GM19043 (cell line): Measurements from ENCODE around the gene C1orf56.
A peak's percentile ranks its signal among the peaks of the same experiment; 100 is the strongest.

Experiments used
- ATAC-seq: cut with Tn5 transposase; IDR thresholded peaks from one replicate; pipeline ENCODE4 v1.9.1; 2021; ENCODE audit warnings: low read depth; ENCODE audit not compliant: unreplicated experiment

The C1orf56 gene

DNA sequence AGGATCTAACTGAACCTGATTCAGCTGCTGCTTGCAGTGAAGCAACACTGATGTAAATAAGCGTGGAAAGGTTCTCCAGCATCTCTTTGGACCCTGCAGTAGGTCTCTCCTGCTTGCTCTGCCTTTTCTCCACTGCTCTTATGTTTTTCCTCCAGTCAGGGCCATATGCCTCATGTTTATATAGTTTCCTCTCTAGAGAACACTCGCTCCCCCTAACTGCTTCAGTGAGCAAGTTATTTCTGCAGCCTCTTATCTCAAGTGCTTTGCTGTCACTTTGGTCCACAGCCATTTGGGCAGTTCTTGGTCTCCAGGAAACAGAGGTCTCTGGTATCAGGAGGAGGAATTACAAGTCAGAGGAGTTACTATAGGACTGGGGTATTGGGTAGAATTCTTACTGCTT lies 34.0 kb upstream of the C1orf56 start:
- ATAC-seq, result no peak

DNA sequence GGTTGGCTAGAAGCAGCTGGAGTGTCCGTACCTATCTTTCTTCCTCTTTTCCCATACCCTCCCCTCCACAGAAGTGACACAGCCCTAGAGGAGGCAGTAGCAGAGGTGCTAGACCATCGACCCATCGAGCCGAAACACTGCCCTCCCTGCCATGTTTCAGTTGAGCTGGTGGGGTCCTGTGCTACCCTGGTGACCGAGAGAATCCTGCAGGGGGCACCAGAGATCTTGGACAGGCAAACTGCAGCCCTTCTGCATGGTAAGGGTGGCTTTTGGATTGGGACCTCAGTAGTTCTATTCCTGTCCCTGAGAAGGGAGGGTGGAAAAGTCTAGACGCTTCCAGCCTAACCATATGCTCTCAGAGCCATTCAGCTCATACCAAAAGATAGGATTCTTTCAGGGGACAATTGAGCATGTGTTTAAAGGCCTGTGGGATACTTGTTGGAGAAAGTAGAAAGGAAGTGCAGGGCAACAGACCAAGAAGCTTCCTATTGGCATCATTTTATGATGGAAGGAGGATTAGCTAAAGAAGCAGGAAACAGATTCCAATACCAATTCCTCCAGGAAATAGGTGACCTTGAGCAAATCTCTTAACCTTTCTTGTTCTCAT lies 22.9 kb upstream of the C1orf56 start:
- peak; percentile 47 for ATAC-seq

DNA sequence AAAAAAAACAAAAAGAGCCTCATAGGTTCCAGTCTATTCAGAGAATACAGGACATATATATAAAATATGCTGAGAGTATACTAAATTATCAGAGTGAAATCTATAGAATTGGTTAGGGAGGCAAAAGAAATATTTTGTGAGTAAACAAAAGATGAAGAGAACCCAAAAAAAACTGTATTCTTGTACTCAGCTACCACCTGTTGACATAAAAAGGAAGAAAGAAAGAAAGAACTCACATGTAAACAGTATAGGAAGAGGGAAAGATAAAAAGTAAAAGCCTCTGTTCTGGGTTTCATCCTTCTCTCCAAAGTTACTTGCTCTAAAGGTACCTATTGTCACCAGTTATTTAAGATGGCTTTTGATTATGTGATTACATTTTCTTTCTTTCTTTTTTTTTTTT lies 21.1 kb upstream of the C1orf56 start:
- ATAC-seq, result no peak

DNA sequence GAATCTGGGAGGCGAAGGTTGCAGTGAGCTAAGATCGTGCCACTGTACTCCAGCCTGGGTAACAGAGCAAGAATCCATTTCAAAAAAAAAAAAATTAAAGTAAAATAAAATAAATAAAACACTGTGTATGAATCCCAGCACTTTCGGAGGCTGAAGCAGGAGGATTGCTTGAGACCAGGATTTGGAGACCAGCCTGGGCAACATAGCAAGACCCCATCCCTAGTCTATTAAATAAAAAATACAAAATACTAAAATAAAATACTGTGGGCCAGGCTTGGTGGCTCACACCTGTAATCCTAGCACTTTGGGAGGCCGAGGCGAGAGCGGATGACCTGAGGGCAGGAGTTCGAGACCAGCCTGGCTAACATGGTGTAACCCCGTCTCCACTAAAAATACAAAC lies 15.4 kb upstream of the C1orf56 start:
- ATAC-seq, result no peak

DNA sequence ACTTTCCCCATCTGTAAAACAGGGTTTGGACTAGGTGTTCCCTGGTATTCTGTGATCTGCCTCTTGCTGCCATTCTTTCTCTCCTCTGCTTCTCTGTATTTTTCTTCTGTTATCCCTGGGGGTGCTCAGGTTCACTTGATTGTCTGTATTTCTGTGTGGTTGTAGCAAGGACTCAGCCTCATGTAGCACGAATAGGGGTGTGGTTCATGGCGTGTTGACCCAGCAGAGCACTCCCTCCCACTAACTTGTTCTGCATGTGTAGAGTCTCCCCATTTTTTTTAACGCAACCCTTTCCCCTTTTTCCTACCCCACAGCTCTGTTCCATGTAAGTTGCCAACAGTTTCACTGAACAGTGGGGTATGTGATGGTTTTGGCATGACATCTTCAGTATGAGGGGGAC lies 12.4 kb upstream of the C1orf56 start:
- ATAC-seq, result no peak

DNA sequence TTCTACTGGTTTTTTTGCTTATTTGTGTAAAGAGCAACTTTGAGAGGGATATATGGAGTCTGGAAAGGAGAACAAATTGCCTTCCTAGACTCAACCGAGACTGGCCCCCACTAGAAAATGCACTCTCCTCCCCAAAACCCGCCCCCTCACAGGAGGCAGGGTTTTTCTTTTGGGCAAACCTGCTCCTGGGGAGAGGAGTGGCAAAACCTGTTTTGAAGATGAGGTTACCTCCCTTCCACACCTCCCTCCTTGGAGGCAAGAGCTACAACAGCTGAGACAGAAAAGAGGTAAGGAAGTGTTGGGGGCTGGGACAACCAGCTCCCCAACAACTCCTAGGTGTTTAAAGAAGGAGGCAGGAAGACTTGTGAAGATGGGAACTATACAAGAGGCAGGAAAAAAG lies 11.2 kb upstream of the C1orf56 start, which contains the start of gene BNIPL:
BNIPL (plus strand) TSS at position 231 of the 400 bp plus-strand sequence; CDS start at position 371, 140 bp downstream.
- no peak for ATAC-seq

DNA sequence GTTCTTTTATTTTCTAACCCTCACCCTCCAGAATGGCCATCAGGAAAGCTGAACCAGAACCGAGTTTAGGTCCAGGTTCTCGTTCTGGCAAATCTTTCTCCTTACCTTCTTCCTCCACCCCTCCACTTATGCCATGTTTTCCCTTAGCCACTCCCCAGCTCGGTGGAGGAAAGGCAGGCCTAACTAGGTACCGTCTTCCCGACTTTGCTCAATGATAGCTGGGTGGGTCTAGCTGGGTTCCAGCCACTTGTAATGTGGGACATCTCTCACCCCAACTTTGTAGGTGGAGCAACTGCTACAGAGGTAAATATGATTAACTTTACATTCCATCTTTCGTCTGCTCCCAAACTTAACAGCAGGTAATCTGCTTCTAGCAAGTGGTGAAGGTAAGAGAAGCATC lies 10.5 kb upstream of the C1orf56 start:
- ATAC-seq, result no peak

DNA sequence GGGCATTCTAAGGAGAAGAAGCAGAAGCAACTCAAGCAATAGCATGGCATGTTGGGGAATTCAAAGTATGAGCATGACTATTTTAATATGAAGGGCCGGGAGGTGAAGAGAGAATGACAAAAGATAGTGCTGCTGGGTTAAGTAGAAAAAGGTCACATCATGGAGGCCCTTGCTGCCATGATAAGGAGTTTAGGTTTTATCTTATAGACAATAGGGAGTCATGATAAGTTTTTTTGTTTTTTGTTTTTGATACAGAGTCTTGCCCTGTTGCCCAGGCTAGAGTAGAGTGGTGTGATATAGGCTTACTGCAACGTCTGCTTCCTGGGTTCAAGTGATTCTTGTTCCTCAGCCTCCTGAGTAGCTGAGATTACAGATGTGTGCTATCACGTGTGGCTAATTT lies 8.0 kb upstream of the C1orf56 start:
- no peak for ATAC-seq

DNA sequence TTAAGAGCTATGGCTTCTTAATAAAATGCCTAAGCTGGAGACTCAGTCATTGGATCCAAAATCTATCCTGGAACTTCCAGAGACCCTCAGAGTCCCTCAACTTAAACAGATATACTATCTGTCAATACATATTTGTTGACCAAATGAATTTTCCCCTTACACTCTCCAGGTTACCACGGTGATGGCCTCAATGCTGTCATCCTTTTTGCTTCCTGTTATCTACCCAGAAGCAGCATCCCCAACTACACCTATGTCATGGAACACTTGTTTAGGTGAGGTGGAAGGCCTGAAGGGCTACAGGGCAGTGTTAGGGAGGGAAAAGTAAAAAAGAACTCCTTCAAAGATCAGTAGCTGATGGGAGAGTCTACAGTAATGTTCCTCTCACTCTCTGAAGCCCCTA lies 4.4 kb upstream of the C1orf56 start:
- no peak for ATAC-seq

DNA sequence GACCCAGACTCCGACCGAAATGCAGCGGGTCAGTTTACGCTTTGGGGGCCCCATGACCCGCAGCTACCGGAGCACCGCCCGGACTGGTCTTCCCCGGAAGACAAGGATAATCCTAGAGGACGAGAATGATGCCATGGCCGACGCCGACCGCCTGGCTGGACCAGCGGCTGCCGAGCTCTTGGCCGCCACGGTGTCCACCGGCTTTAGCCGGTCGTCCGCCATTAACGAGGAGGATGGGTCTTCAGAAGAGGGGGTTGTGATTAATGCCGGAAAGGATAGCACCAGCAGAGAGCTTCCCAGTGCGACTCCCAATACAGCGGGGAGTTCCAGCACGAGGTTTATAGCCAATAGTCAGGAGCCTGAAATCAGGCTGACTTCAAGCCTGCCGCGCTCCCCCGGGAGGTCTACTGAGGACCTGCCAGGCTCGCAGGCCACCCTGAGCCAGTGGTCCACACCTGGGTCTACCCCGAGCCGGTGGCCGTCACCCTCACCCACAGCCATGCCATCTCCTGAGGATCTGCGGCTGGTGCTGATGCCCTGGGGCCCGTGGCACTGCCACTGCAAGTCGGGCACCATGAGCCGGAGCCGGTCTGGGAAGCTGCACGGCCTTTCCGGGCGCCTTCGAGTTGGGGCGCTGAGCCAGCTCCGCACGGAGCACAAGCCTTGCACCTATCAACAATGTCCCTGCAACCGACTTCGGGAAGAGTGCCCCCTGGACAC lies 534 bp downstream of the C1orf56 start:
- ATAC-seq, result peak; percentile 57

DNA sequence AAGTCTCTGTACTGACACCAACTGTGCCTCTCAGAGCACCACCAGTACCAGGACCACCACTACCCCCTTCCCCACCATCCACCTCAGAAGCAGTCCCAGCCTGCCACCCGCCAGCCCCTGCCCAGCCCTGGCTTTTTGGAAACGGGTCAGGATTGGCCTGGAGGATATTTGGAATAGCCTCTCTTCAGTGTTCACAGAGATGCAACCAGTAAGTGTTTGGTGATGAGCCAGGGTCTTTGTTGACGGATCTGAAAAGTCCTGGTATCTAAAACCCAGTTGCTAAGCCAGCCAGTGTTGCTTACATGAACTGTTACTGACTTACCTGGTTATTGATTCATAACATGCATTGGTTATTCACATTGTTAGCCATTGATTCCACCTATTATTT lies 1.1 kb downstream of the C1orf56 start:
- no peak for ATAC-seq

DNA sequence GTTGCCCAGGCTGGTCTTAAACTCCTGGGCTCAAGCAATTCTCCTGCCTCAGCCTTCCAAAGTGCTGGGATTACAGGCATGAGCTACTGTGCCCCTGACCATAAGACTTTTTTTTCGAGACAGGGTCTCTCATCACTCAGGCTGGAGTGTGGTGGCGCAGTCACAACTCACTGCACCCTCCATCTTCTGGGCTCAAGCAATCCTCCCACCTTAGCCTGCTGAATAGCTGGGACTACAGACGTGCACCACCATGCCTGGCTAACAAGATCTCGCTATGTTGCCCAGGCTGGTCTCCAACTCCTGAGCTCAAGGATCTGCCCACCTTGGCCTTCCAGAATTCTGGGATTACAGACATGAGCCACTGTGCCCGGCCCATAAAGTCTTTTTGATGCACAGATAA lies 1.9 kb downstream of the C1orf56 start:
- no peak for ATAC-seq

DNA sequence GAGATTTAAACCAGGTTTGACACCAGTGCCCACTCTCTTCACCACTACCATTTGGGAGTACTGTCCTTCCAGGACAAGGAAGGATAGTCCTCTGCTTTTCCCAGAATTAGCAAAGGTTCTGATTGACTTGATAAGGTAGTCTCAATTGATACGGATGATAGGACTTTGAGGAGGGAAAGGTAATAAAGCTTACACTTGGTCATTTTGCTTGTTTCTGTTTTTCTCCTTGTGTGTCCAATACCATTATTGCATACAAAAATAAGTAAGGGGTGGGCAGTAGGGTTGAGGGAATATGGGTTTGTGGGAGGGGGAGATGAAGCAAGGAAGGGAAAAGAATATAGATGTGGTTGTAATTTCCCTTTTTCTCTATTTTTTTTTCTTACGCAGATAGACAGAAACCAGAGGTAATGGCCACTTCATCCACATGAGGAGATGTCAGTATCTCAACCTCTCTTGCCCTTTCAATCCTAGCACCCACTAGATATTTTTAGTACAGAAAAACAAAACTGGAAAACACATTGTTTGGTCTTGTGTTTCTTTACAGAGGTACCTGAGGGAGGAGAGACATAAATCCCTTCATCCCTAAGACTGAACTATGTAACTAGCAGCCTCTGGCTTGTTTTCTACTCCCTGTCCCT lies 2.6 kb downstream of the C1orf56 start:
- ATAC-seq, result no peak

DNA sequence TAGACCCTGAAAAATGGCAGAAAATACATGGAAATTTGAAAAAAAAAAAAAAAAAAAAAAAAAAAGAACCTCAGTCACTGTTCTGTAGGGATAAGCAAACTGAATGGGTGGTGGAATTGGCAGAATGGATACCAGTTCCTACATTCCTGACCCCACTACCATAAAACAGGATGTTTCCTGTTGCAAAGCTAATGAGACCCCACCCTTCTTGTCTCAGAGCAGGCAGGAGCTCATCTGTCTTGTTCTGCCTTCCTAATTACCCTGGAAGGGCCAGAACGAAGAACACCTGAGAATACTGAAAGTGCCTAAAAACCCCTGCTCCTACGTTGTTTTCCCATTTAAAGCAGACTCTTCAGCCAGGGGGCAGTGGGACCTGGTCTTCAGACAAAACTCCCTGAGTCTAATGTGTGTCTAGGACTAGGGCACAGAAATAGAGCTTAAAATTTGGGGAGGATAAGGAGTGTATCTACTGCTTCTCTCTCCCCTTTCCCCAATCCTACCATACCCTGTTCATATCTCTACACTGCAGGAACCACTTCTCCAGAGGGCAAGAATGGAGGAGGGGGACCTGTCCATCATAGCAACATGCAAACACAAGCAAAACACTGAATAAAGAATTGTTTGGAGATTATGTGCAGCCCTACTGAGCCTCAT lies 3.9 kb downstream of the C1orf56 start:
- no peak for ATAC-seq

DNA sequence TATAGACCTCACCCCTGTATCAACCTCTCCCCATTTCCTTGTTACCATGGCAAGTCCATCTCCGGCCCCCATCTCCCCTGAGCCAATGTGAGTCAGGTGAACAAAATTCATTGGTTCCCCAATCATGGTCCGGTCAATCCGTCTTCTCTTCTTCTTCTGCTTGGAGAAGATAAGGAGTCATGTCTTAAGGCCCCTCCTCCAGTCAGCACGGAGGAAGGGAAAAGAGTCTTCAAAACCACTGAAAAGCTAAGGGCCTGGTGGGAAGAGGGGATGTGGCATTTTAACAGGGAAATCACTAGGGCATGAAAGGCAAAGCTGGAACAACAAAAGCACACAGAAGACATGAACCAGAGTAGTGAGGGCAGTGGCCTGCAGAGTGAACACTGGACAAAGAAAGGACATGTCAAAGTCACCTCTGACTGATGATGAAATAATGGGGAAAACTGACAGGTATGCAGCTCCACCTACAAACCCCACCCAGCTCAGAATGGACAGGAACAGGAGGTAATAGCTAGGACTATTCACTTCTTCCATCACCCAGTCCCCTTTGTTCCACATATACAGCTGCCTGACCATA lies 7.5 kb downstream of the C1orf56 start:
- ATAC-seq, result no peak

DNA sequence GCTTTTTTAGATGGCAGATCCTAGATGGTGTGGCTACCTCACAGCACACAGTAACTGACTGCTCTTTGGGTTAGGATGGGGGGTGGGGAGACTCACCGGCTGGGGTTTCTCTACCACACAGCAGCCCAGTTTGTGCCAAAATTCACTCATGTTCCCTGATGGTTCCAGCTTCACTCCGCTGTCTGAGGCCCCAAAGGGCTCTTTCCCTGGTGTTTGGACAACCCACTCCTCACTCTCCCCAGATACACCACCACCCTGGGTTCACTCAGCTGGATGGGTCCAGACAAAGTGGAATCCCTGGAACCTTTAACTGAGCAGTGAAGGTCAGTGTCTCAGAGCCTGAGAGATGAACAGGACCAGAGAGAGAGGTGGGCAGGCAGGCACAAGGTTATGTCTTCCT lies 8.0 kb downstream of the C1orf56 start:
- ATAC-seq, result no peak

DNA sequence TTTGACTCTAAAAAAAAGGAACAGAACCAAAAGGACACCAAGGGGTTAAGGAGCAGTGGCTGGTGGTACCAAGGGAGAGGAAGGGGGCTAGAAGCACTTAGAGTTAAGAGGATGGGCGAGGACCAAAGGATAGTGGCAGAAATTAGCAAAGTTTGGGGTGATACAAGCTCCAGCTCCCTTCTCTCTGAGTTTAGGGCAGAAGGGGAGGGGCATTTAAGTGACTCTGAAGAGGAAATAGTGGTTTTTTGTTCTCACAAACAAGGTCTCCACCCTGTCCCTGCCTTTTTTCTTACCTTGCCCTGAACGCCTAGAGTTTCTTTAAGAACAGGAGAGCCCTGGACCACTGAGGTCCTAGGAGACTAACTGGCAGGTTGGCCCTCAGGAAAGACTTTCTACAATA lies 8.6 kb downstream of the C1orf56 start:
- ATAC-seq, result no peak

DNA sequence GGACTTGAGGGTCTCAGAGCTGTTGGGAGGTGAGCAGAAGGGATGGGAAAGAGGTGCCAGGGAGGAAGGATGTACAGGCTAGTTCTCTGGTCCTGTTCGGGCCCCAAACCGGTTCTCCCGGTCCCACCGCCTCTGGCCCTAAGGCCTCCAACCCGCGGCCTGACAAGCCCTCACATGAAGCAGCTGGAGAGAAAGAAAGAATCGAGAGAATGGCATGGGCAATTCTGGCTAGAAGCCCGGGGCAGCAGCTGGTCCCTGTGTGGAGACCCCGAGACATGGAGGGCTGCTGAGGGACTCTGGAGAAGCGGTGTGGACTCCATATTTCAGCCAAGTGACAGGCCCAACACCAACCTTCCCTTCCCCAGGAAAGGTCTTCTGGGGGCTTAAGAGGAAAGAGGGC lies 11.1 kb downstream of the C1orf56 start:
- no peak for ATAC-seq

DNA sequence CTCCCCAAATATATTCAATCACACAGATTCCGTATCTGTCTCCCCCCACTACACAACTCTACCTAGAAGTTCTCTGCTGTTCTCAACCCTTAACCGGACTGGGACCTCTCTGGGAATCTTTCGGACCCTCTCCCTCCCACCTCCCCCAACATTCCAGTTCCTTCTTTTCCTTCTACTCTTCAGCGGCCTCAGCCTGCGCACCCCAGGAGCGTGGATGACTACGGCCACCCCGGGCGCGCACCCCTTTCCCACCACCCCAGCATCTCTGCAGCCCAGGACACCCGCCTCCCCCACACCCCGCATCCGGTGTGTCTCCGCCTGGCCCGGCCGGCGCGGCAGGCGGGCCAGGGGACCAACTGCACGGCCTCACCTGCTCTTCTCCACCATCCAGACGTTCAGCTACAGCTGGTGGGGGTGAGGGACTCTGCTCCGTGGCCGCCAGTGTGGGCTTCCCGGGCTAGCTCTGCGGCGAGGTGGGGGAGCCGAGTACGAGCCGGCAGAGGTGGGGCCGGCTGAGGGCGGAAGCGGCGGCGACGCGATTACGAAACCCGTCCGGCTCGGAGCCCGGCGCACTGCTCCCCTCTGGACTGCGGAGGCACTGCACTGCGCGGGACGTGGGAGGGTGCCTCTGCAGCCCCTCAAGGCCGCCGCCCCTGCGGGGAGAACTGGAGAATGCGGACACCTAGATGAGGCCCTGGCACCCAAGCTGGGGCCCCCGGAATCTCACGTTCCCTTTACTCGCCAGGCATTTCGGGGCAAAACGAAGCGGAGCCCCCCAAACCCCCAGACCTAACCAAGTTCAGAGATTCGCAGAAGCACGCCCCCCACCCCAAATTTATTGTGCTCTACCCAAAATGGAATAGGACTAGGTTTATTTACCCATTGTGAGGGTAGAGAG lies 11.8 kb downstream of the C1orf56 start, which contains the start of gene CDC42SE1:
CDC42SE1 (minus strand) TSS at position 514 of the 898 bp plus-strand sequence. CDS start 3,892 bp downstream, outside the sequence.
- ATAC-seq, result peak; percentile 83
